Thyroid gland (tissue), 4 donors: Measurements from ENCODE around the gene DCST1. TPM values are rescaled to one million over a fixed set of nuclear protein-coding genes. Genes with fewer than 3 reads are reported as not detected.
"Not testable (repeated sequence)": the region's sequence is repeated elsewhere in the genome, so short reads cannot be mapped to it uniquely, and the experiment has no call there.

ENCODE experiments used
- DNase-seq, 2 donors: peaks; one replicate each; pipeline ENCODE4 v3.0.0-alpha.2; 2019
- H3K27ac ChIP-seq, 3 donors: fragments of 200-600 bp; sonication (generic); 1 replicate in 2 of 3; 2 replicates in 1 of 3; pipeline ENCODE4 v1.5.1; 2016 to 2019; ENCODE audit warnings: mild to moderate bottlenecking in 1 of 3, moderate library complexity in 1 of 3
- H3K27me3 ChIP-seq: fragments of 200-600 bp; sonication (generic); one replicate; pipeline ENCODE4 v1.5.1; 2019
- H3K36me3 ChIP-seq, 2 donors: fragments of 200-600 bp; sonication (generic); one replicate each; pipeline ENCODE4 v1.5.1; 2016 to 2019
- H3K4me1 ChIP-seq, 2 donors: fragments of 200-600 bp; sonication (generic); one replicate each; pipeline ENCODE4 v1.5.1; 2017 to 2019
- H3K4me3 ChIP-seq, 3 donors: fragments of 200-600 bp; sonication (generic); replicated peaks in 1 of 3; 1 replicate in 2 of 3; 2 replicates in 1 of 3; pipeline ENCODE4 v1.5.1; 2016; ENCODE audit warnings: mild to moderate bottlenecking in 1 of 3
- H3K9me3 ChIP-seq: fragments of 200-600 bp; sonication (generic); one replicate; pipeline ENCODE4 v1.5.1; 2017
- CTCF ChIP-seq, 6 experiments: fragments of 200-600 bp in 3 of 6; fragments of 450-650 bp in 3 of 6; sonication (generic) in 3 of 6; IDR thresholded peaks; one replicate each; pipeline ENCODE4 v1.5.1; 2016 to 2019; ENCODE audit warnings: antibody characterized with exemption in 6 of 6, mild to moderate bottlenecking in 2 of 6, inconsistent platforms in 1 of 6, moderate library complexity in 1 of 6
- POLR2A ChIP-seq, 2 donors: fragments of 450-650 bp; IDR thresholded peaks; one replicate each; pipeline ENCODE4 v1.6.1; 2017; ENCODE audit warnings: antibody characterized with exemption in 2 of 2, mild to moderate bottlenecking in 2 of 2, moderate library complexity in 1 of 2
- WGBS, 2 donors: methylation state at CpG; one replicate each; pipeline ENCODE4 v1.1.5; 2017; 5-methylcytosine and 5-hydroxymethylcytosine counted together
- intact Hi-C: fragments of 100-400 bp; cut with DNase I; formaldehyde crosslinking; loops from one replicate; pipeline ENCODE4 v1.15.1; 2023
- total RNA-seq, 4 donors: library from RNA; depleted of rRNA; stranded (reverse); fragments of >200 nt; gene quantifications; one replicate each; pipeline ENCODE4 v1.2.3, GENCODE V29; 2016

The DCST1 gene
- total RNA-seq, 4 donors from 2014 or later: 0.24 TPM; not detected in 3

GRCh38 chr1:154994269-154994587 is 39.4 kb upstream of the DCST1 start:
- no peaks in the 10 kb centered on the region for H3K27me3 ChIP-seq
- WGBS, 2 donors: 61 to 73% methylated on average over 1 of the region's 1 CpG
- no peak overlapping the region for H3K4me3 ChIP-seq
- peaks cover 4 to 6% of the 10 kb centered on the region in 2 donors for H3K4me1 ChIP-seq
- H3K36me3 ChIP-seq: no peaks in the 10 kb centered on the region
- DNase-seq: no peak
- TF ChIP-seq CTCF (IDR thresholded peaks at IDR 0.05): no peak
- no peak for TF ChIP-seq POLR2A (IDR thresholded peaks at IDR 0.05)
- intact Hi-C loops: no loop called here
- H3K27ac ChIP-seq: no peak overlapping the region
- no peaks in the 10 kb centered on the region for H3K9me3 ChIP-seq

DNA sequence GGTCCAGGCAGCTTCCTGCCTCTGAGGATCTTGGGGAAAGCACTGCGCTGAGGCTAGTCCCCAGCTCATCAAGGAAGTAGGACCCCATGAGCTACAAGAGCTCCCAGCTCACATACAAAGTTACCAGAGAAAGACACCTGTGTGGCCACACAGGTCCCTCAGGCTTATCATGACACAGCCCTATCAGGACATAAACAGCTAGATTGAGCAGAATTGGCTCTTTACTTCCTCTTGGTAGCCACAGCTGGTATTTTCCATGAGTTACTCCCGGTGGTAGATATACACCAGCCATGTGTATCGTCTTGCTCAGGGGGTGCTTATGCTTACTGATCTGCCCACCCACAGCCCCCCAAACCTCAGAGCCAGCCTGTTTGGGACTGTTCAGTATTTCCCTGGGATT is 39.0 kb upstream of the DCST1 start:
- H3K4me1 ChIP-seq: peaks cover 7 to 9% of the 10 kb centered on the region in 2 donors
- DNase-seq: no peak
- no peaks in the 10 kb centered on the region for H3K9me3 ChIP-seq
- H3K4me3 ChIP-seq: no peak overlapping the region
- H3K27me3 ChIP-seq: no peaks in the 10 kb centered on the region
- 59 to 87% methylated on average over 3 of the region's 3 CpGs for WGBS, 2 donors
- intact Hi-C loops: no loop called here
- no peaks in the 10 kb centered on the region for H3K36me3 ChIP-seq
- TF ChIP-seq CTCF (IDR thresholded peaks at IDR 0.05): no peak
- H3K27ac ChIP-seq: no peak overlapping the region

GRCh38 chr1:154995301-154995983 is 38.2 kb upstream of the DCST1 start:
- not testable (repeated sequence) for H3K27ac ChIP-seq, H3K36me3 ChIP-seq, H3K27me3 ChIP-seq, H3K4me3 ChIP-seq, H3K9me3 ChIP-seq
- H3K4me1 ChIP-seq: peaks cover 15 to 16% of the 10 kb centered on the region in 2 donors
- DNase-seq: peak; percentile 69 to 75
- TF ChIP-seq CTCF (IDR thresholded peaks at IDR 0.05): peak in 2 of 6 experiments; percentile 27 to 35
- 66 to 67% methylated on average over 13 of the region's 13 CpGs for WGBS, 2 donors
- intact Hi-C loops: loop anchor here (5.0 kb wide), 1 partner anchor 33 kb away; the partner anchor contains the start of gene PYGO2

GRCh38 chr1:154996966-154997701 is 36.5 kb upstream of the DCST1 start:
- intact Hi-C loops: loop anchor here (5.0 kb wide), 1 partner anchor 35 kb away; the partner anchor contains the start of gene PYGO2
- Histone ChIP-seq H3K4me1 (peaks cover 15 to 16% of the 10 kb centered on the region in 2 donors), H3K4me3 (no peak overlapping the region), H3K27ac (no peak overlapping the region), H3K9me3 (no peaks in the 10 kb centered on the region), H3K27me3 (no peaks in the 10 kb centered on the region), H3K36me3 (no peaks in the 10 kb centered on the region)
- DNase-seq: no peak
- WGBS, 2 donors: 82 to 83% methylated on average over 15 of the region's 15 CpGs
- no peak for TF ChIP-seq CTCF (IDR thresholded peaks at IDR 0.05)
- no peak for TF ChIP-seq POLR2A (IDR thresholded peaks at IDR 0.05)

GRCh38 chr1:154998201-154998780 is 35.3 kb upstream of the DCST1 start:
- no peak for DNase-seq
- H3K9me3 ChIP-seq: no peaks in the 10 kb centered on the region
- no peaks in the 10 kb centered on the region for H3K27me3 ChIP-seq
- intact Hi-C loops: loop anchor here (5.0 kb wide), 1 partner anchor 36 kb away; the partner anchor contains the start of gene PYGO2
- TF ChIP-seq POLR2A (IDR thresholded peaks at IDR 0.05): no peak
- no peak for TF ChIP-seq CTCF (IDR thresholded peaks at IDR 0.05)
- no peak overlapping the region for H3K4me3 ChIP-seq
- H3K36me3 ChIP-seq: no peaks in the 10 kb centered on the region
- H3K4me1 ChIP-seq: peaks cover 15 to 16% of the 10 kb centered on the region in 2 donors
- WGBS, 2 donors: 76 to 78% methylated on average over 16 of the region's 16 CpGs
- H3K27ac ChIP-seq: no peak overlapping the region
